ENCODE results near the gene ATXN7L3. TPM values are rescaled to one million over a fixed set of nuclear protein-coding genes. Genes with fewer than 3 reads are reported as not detected.

ATXN7L3 gene
- total RNA-seq, 4 donors from 2014 or later, result 44.1 to 77.4 (median 52.3) TPM

- Histone ChIP-seq H3K27ac (peak overlapping the region; percentile 40 to 81 (median 48)), H3K4me1 (peaks cover 0 to 11% (median 7%) of the 10 kb centered on the region in 4 donors), H3K36me3 (no peaks in the 10 kb centered on the region), H3K4me3 (no peak overlapping the region), H3K27me3 (no peaks in the 10 kb centered on the region), H3K9me3 (no peaks in the 10 kb centered on the region)
- TF ChIP-seq, protein P1, sequence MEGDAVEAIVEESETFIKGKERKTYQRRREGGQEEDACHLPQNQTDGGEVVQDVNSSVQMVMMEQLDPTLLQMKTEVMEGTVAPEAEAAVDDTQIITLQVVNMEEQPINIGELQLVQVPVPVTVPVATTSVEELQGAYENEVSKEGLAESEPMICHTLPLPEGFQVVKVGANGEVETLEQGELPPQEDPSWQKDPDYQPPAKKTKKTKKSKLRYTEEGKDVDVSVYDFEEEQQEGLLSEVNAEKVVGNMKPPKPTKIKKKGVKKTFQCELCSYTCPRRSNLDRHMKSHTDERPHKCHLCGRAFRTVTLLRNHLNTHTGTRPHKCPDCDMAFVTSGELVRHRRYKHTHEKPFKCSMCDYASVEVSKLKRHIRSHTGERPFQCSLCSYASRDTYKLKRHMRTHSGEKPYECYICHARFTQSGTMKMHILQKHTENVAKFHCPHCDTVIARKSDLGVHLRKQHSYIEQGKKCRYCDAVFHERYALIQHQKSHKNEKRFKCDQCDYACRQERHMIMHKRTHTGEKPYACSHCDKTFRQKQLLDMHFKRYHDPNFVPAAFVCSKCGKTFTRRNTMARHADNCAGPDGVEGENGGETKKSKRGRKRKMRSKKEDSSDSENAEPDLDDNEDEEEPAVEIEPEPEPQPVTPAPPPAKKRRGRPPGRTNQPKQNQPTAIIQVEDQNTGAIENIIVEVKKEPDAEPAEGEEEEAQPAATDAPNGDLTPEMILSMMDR (IDR thresholded peaks at IDR 0.05), result no peak
- no peak for TF ChIP-seq POLR2AphosphoS5 (IDR thresholded peaks at IDR 0.05)
- TF ChIP-seq EP300 (IDR thresholded peaks at IDR 0.05; ENCODE audit: low read depth), result no peak
- no peak for TF ChIP-seq POLR2A (IDR thresholded peaks at IDR 0.05)
- WGBS, 2 donors (ENCODE audit: low coverage in 1 of 2), result 56% methylated on average over 5 of the region's 5 CpGs; no CpG with 5 or more reads in 1 of the 2 donors
- no peak for DNase-seq
- intact Hi-C loops (cut with DNase I; ENCODE audit: low total_unique reads) (no loop called here), in situ Hi-C loops (cut with MboI; ENCODE audit: low pct_ligation_motif_present in 1 of 4, low pct_unique_long_range_greater_than_20kb in 1 of 4, low sequenced_read_pairs in 3 of 4) (loop anchor here in 2 of 4 donors (25.0 kb wide), 2 partner anchors 108 to 233 kb away; partner anchors contain the start of genes G6PC3 (in 1 of the 2), LSM12 (in 1 of the 2) and PPY (in 1 of the 2))
These were observed 29.6 kb downstream of the ATXN7L3 start for GRCh38 chr17:44170135-44170498.

- H3K9me3 ChIP-seq, result no peaks in the 10 kb centered on the region
- in situ Hi-C loops (cut with MboI; ENCODE audit: low pct_ligation_motif_present in 1 of 4, low pct_unique_long_range_greater_than_20kb in 1 of 4, low sequenced_read_pairs in 3 of 4) (loop anchor here in 2 of 4 donors (25.0 kb wide), 2 partner anchors 105 to 230 kb away; partner anchors contain the start of genes G6PC3 (in 1 of the 2), LSM12 (in 1 of the 2) and PPY (in 1 of the 2)), intact Hi-C loops (cut with DNase I; ENCODE audit: low total_unique reads) (no loop called here)
- H3K4me3 ChIP-seq, result no peak overlapping the region
- H3K27me3 ChIP-seq, result no peaks in the 10 kb centered on the region
- H3K4me1 ChIP-seq, result peaks cover 0 to 11% (median 7%) of the 10 kb centered on the region in 4 donors
- DNase-seq, result no peak
- H3K36me3 ChIP-seq, result no peaks in the 10 kb centered on the region
- H3K27ac ChIP-seq, result no peak overlapping the region
- WGBS, 2 donors (ENCODE audit: low coverage in 1 of 2), result 94% methylated on average over 6 of the region's 7 CpGs; no CpG with 5 or more reads in 1 of the 2 donors
- TF ChIP-seq EP300 (IDR thresholded peaks at IDR 0.05; ENCODE audit: low read depth), result no peak
- TF ChIP-seq, protein P1 (IDR thresholded peaks at IDR 0.05), result no peak
- no peak for TF ChIP-seq POLR2A (IDR thresholded peaks at IDR 0.05)
- no peak for TF ChIP-seq POLR2AphosphoS5 (IDR thresholded peaks at IDR 0.05)
These were observed 32.4 kb downstream of the ATXN7L3 start for GRCh38 chr17:44167181-44167861.

- TF ChIP-seq POLR2AphosphoS5 (IDR thresholded peaks at IDR 0.05) (no peak), POLR2A (IDR thresholded peaks at IDR 0.05) (no peak), EP300 (IDR thresholded peaks at IDR 0.05; ENCODE audit: low read depth) (no peak)
- TF ChIP-seq, protein P1 (IDR thresholded peaks at IDR 0.05), result no peak
- H3K27ac ChIP-seq, result no peak overlapping the region
- H3K9me3 ChIP-seq, result no peaks in the 10 kb centered on the region
- DNase-seq, result no peak
- 96 to 100% methylated on average over 1 of the region's 1 CpG for WGBS, 2 donors (ENCODE audit: low coverage in 1 of 2)
- no peak overlapping the region for H3K4me3 ChIP-seq
- in situ Hi-C loops (cut with MboI; ENCODE audit: low pct_ligation_motif_present in 1 of 4, low pct_unique_long_range_greater_than_20kb in 1 of 4, low sequenced_read_pairs in 3 of 4) (loop anchor here in 2 of 4 donors (25.0 kb wide), 2 partner anchors 102 to 227 kb away; partner anchors contain the start of genes G6PC3 (in 1 of the 2), LSM12 (in 1 of the 2) and PPY (in 1 of the 2)), intact Hi-C loops (cut with DNase I; ENCODE audit: low total_unique reads) (no loop called here)
- no peaks in the 10 kb centered on the region for H3K36me3 ChIP-seq
- peaks cover 0 to 5% (median 2%) of the 10 kb centered on the region in 4 donors for H3K4me1 ChIP-seq
- H3K27me3 ChIP-seq, result no peaks in the 10 kb centered on the region
These were observed 35.2 kb downstream of the ATXN7L3 start for GRCh38 chr17:44164476-44164875.

DNA sequence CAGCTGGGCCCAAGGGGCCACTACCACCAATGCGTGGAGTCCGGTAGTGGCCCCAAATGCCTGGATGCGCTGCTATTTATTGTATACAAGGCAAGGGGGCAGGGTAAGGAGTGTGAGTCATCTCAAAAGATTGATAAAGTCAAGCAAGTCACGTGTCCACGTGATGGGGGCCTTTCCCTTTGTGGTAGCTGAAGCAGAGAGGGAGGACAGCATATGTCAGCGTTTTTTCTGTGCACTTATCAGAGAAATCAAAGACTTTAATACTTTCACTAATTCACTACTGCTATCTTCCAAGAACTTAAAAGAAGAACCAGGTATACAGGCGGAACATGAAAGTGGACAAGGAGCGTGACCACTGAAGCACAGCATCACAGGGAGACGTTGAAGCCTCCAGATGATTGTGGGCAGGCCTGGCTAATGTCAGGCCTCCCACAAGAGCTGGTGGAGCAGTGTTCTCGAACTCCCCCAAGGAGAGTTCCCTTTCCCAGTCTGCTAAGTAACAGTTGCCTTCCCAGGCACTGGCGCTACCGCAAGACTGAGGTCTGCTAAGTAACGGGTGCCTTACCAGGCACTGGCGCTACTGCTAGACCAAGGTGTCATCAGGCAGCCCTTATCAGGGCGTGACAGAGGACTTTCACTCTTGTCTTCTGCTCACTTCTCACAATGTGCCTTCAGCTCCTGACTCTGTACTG, 40.0 kb downstream of the ATXN7L3 start:
- H3K9me3 ChIP-seq, result no peaks in the 10 kb centered on the region
- no peak overlapping the region for H3K27ac ChIP-seq
- intact Hi-C loops (cut with DNase I; ENCODE audit: low total_unique reads) (no loop called here), in situ Hi-C loops (cut with MboI; ENCODE audit: low pct_ligation_motif_present in 1 of 4, low pct_unique_long_range_greater_than_20kb in 1 of 4, low sequenced_read_pairs in 3 of 4) (loop anchor here in 2 of 4 donors (25.0 kb wide), 2 partner anchors 97 to 222 kb away; partner anchors contain the start of genes G6PC3 (in 1 of the 2), LSM12 (in 1 of the 2) and PPY (in 1 of the 2))
- WGBS, 2 donors (ENCODE audit: low coverage in 1 of 2), result 84% methylated on average over 15 of the region's 15 CpGs; no CpG with 5 or more reads in 1 of the 2 donors
- H3K4me1 ChIP-seq, result no peaks in the 10 kb centered on the region
- TF ChIP-seq POLR2A (IDR thresholded peaks at IDR 0.05) (no peak), POLR2AphosphoS5 (IDR thresholded peaks at IDR 0.05) (no peak), EP300 (IDR thresholded peaks at IDR 0.05; ENCODE audit: low read depth) (no peak)
- TF ChIP-seq, protein P1 (IDR thresholded peaks at IDR 0.05), result no peak
- no peaks in the 10 kb centered on the region for H3K36me3 ChIP-seq
- no peak overlapping the region for H3K4me3 ChIP-seq
- H3K27me3 ChIP-seq, result no peaks in the 10 kb centered on the region
- no peak for DNase-seq
